Germinal center (tissue), 1 donor: ENCODE data around the gene SLC22A12.
"Not testable (repeated sequence)": the region's sequence is repeated elsewhere in the genome, so short reads cannot be mapped to it uniquely, and the experiment has no call there.

Experiments used
- DNase-seq: peaks from one replicate; pipeline ENCODE4 v3.0.0; 2012; ENCODE audit warnings: mixed read lengths, low spot score

Gene SLC22A12

GRCh38 chr11:64585150-64585549 lies 5.9 kb upstream of the SLC22A12 start:
- no peak for DNase-seq

- DNase-seq: no peak
Observed at GRCh38 chr11:64586366-64586765, 4.7 kb upstream of the SLC22A12 start.

GRCh38 chr11:64588701-64589100 lies 2.3 kb upstream of the SLC22A12 start:
- DNase-seq: no peak

- DNase-seq: no peak
Observed at GRCh38 chr11:64591257-64592233, 525 bp downstream of the SLC22A12 start.

- DNase-seq: no peak
Observed at GRCh38 chr11:64592234-64592615, 1.2 kb downstream of the SLC22A12 start.

- no peak for DNase-seq
Observed at GRCh38 chr11:64592656-64593055, 1.6 kb downstream of the SLC22A12 start.

GRCh38 chr11:64593156-64594105 lies 2.4 kb downstream of the SLC22A12 start:
- DNase-seq: no peak

- no peak for DNase-seq
Observed at GRCh38 chr11:64594159-64594939, 3.3 kb downstream of the SLC22A12 start.

- DNase-seq: not testable (repeated sequence)
Observed at GRCh38 chr11:64595922-64596321, 4.9 kb downstream of the SLC22A12 start.

GRCh38 chr11:64597671-64598101 lies 6.7 kb downstream of the SLC22A12 start:
- no peak for DNase-seq

- DNase-seq: no peak
Observed at GRCh38 chr11:64598106-64598796, 7.2 kb downstream of the SLC22A12 start.

- no peak for DNase-seq
Observed at GRCh38 chr11:64598797-64599697, 8.0 kb downstream of the SLC22A12 start.

GRCh38 chr11:64599698-64600211 lies 8.7 kb downstream of the SLC22A12 start:
- no peak for DNase-seq

- DNase-seq: no peak
Observed at GRCh38 chr11:64600281-64600992, 9.4 kb downstream of the SLC22A12 start.

- DNase-seq: no peak
Observed at GRCh38 chr11:64601605-64602465, 10.8 kb downstream of the SLC22A12 start.

GRCh38 chr11:64602466-64603070 lies 11.5 kb downstream of the SLC22A12 start:
- no peak for DNase-seq

GRCh38 chr11:64603411-64604110 lies 12.5 kb downstream of the SLC22A12 start:
- no peak for DNase-seq
